Adrenal gland (tissue), 5 donors: ENCODE measurements around the gene RAB38.

Experiments
- POLR2A ChIP-seq, 2 donors: fragments of 450-650 bp; IDR thresholded peaks; one replicate each; pipeline ENCODE4 v1.6.1; 2017; ENCODE audit warnings: antibody characterized with exemption in 2 of 2, mild to moderate bottlenecking in 2 of 2, moderate library complexity in 1 of 2
- TF ChIP-seq, protein P1 (sequence below), 6 experiments: fragments of 450-650 bp in 4 of 6; fragments of 200-600 bp in 2 of 6; sonication (generic) in 1 of 6; IDR thresholded peaks; 1 replicate in 5 of 6; 2 replicates in 1 of 6; pipeline versions ENCODE4 v1.5.1 to v1.8.0; 2016 to 2021; ENCODE audit warnings: antibody characterized with exemption in 6 of 6, mild to moderate bottlenecking in 2 of 6, moderate library complexity in 1 of 6
- donor health status: DM: no; HTN: no; CAD: no.

- TF ChIP-seq POLR2A (IDR thresholded peaks at IDR 0.05), result no peak
- TF ChIP-seq, protein P1, sequence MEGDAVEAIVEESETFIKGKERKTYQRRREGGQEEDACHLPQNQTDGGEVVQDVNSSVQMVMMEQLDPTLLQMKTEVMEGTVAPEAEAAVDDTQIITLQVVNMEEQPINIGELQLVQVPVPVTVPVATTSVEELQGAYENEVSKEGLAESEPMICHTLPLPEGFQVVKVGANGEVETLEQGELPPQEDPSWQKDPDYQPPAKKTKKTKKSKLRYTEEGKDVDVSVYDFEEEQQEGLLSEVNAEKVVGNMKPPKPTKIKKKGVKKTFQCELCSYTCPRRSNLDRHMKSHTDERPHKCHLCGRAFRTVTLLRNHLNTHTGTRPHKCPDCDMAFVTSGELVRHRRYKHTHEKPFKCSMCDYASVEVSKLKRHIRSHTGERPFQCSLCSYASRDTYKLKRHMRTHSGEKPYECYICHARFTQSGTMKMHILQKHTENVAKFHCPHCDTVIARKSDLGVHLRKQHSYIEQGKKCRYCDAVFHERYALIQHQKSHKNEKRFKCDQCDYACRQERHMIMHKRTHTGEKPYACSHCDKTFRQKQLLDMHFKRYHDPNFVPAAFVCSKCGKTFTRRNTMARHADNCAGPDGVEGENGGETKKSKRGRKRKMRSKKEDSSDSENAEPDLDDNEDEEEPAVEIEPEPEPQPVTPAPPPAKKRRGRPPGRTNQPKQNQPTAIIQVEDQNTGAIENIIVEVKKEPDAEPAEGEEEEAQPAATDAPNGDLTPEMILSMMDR (IDR thresholded peaks at IDR 0.05), result no peak
Measured at GRCh38 chr11:88164806-88165585, 10.2 kb downstream of the RAB38 start.
